Activated CD4-positive, alpha-beta memory T cell treated with anti-CD3 and anti-CD28 coated beads for 36 hours (primary cell): Measurements from ENCODE around the gene GATA2. TPM values are rescaled to one million over a fixed set of nuclear protein-coding genes. Genes with fewer than 3 reads are reported as not detected.
A peak's percentile ranks its signal among the peaks of the same experiment; 100 is the strongest.

Experiments
- CTCF ChIA-PET: fragments of 350-600 bp; sonication (Branson Sonifier 250); formaldehyde crosslinking; loops from one replicate; lab custom pipeline; 2021; ENCODE audit warnings: antibody characterized with exemption, inconsistent platforms; lab: Charles Lee
- POLR2A ChIA-PET: fragments of 350-600 bp; sonication (Branson Sonifier 250); formaldehyde crosslinking; loops from one replicate; lab custom pipeline; 2021; ENCODE audit warnings: antibody characterized with exemption; lab: Charles Lee
- DNase-seq: peaks from one replicate; pipeline ENCODE4 v3.0.0-alpha.2; 2020
- H3K27ac Mint-ChIP-seq: one replicate; pipeline ENCODE4 v1.8.0; 2021; ENCODE audit warnings: mixed read lengths
- H3K27me3 Mint-ChIP-seq: one replicate; pipeline ENCODE4 v1.8.0; 2021; ENCODE audit warnings: mixed read lengths
- H3K36me3 Mint-ChIP-seq: one replicate; pipeline ENCODE4 v1.8.0; 2021; ENCODE audit warnings: mixed read lengths
- H3K4me1 Mint-ChIP-seq: one replicate; pipeline ENCODE4 v1.8.0; 2021; ENCODE audit warnings: low read depth, mixed read lengths
- H3K4me3 Mint-ChIP-seq: one replicate; pipeline ENCODE4 v1.8.0; 2021; ENCODE audit warnings: mild to moderate bottlenecking, mixed read lengths
- H3K9me3 Mint-ChIP-seq: one replicate; pipeline ENCODE4 v1.8.0; 2021; ENCODE audit warnings: mixed read lengths
- intact Hi-C: fragments of 100-400 bp; cut with micrococcal nuclease; formaldehyde crosslinking; loops from one replicate; pipeline ENCODE4 v1.15.1; 2023
- total RNA-seq, 2 experiments: library from RNA; stranded (reverse); gene quantifications; one replicate each; pipeline ENCODE4 v1.2.3, GENCODE V29; 2021

GATA2 gene
- total RNA-seq, 2 experiments from 2014 or later, result not detected

GRCh38 chr3:128446821-128447220 lies 46.2 kb downstream of the GATA2 start:
- DNase-seq, result no peak
- Mint-ChIP-seq H3K4me3 (no peak overlapping the region), H3K27ac (peak overlapping the region; percentile 89), H3K9me3 (peaks cover 27% of the 10 kb centered on the region), H3K27me3 (no peaks in the 10 kb centered on the region), H3K4me1 (peaks cover 39% of the 10 kb centered on the region), H3K36me3 (peaks cover 10% of the 10 kb centered on the region)
- POLR2A ChIA-PET, result no interaction called here
- CTCF ChIA-PET, result interaction anchor here (0.9 kb wide), 1 partner anchor 171 kb away, joined by 3 read pairs; no protein-coding TSS in a partner anchor
- intact Hi-C loops, result loop anchor here (2.0 to 5.0 kb wide), 3 partner anchors 42 to 355 kb away; no protein-coding TSS in a partner anchor

GRCh38 chr3:128445357-128445756 lies 47.6 kb downstream of the GATA2 start:
- ChIA-PET POLR2A (no interaction called here), CTCF (no interaction called here)
- peaks cover 18% of the 10 kb centered on the region for H3K9me3 Mint-ChIP-seq
- no peak overlapping the region for H3K27ac Mint-ChIP-seq
- H3K27me3 Mint-ChIP-seq, result no peaks in the 10 kb centered on the region
- no peak for DNase-seq
- intact Hi-C loops, result loop anchor here (5.0 kb wide), 2 partner anchors 333 to 357 kb away; no protein-coding TSS in a partner anchor
- no peak overlapping the region for H3K4me3 Mint-ChIP-seq
- peaks cover 10% of the 10 kb centered on the region for H3K36me3 Mint-ChIP-seq
- peaks cover 31% of the 10 kb centered on the region for H3K4me1 Mint-ChIP-seq

- no peak overlapping the region for H3K27ac Mint-ChIP-seq
- CTCF ChIA-PET, result no interaction called here
- intact Hi-C loops, result no loop called here
These were observed 49.2 kb downstream of the GATA2 start for GRCh38 chr3:128443771-128444170.

GRCh38 chr3:128442949-128443348 lies 50.1 kb downstream of the GATA2 start:
- H3K4me3 Mint-ChIP-seq, result no peak overlapping the region
- intact Hi-C loops, result no loop called here
- POLR2A ChIA-PET, result no interaction called here
- peaks cover 10% of the 10 kb centered on the region for H3K9me3 Mint-ChIP-seq
- CTCF ChIA-PET, result no interaction called here
- peaks cover 11% of the 10 kb centered on the region for H3K27me3 Mint-ChIP-seq
- peaks cover 6% of the 10 kb centered on the region for H3K36me3 Mint-ChIP-seq
- no peak for DNase-seq
- peaks cover 14% of the 10 kb centered on the region for H3K4me1 Mint-ChIP-seq
- no peak overlapping the region for H3K27ac Mint-ChIP-seq

More at GRCh38 chr3:128443771-128444170, 49.2 kb downstream of the GATA2 start:
- Mint-ChIP-seq H3K9me3 (peaks cover 15% of the 10 kb centered on the region), H3K4me3 (no peak overlapping the region), H3K4me1 (peaks cover 21% of the 10 kb centered on the region), H3K27me3 (peaks cover 8% of the 10 kb centered on the region), H3K36me3 (peaks cover 10% of the 10 kb centered on the region)
- POLR2A ChIA-PET, result no interaction called here
- no peak for DNase-seq

GRCh38 chr3:128442070-128442469 lies 50.9 kb downstream of the GATA2 start:
- intact Hi-C loops, result no loop called here
- Mint-ChIP-seq H3K9me3 (peaks cover 4% of the 10 kb centered on the region), H3K27ac (no peak overlapping the region), H3K27me3 (peaks cover 11% of the 10 kb centered on the region), H3K4me3 (no peak overlapping the region), H3K4me1 (peaks cover 5% of the 10 kb centered on the region), H3K36me3 (peaks cover 3% of the 10 kb centered on the region)
- DNase-seq, result no peak
- ChIA-PET CTCF (no interaction called here), POLR2A (no interaction called here)

GRCh38 chr3:128439226-128439625 lies 53.8 kb downstream of the GATA2 start:
- no peak for DNase-seq
- H3K27me3 Mint-ChIP-seq, result peaks cover 21% of the 10 kb centered on the region
- no peaks in the 10 kb centered on the region for H3K9me3 Mint-ChIP-seq
- intact Hi-C loops, result no loop called here
- H3K4me1 Mint-ChIP-seq, result no peaks in the 10 kb centered on the region
- H3K36me3 Mint-ChIP-seq, result no peaks in the 10 kb centered on the region
- CTCF ChIA-PET, result no interaction called here
- no peak overlapping the region for H3K4me3 Mint-ChIP-seq
- H3K27ac Mint-ChIP-seq, result no peak overlapping the region
- POLR2A ChIA-PET, result no interaction called here

- Mint-ChIP-seq H3K27ac (no peak overlapping the region), H3K4me3 (no peak overlapping the region), H3K9me3 (no peaks in the 10 kb centered on the region), H3K36me3 (no peaks in the 10 kb centered on the region), H3K4me1 (no peaks in the 10 kb centered on the region), H3K27me3 (peaks cover 26% of the 10 kb centered on the region)
- no peak for DNase-seq
- intact Hi-C loops, result no loop called here
- ChIA-PET CTCF (interaction anchor here (1.1 to 2.1 kb wide), 3 partner anchors 44 to 170 kb away, joined by 3 to 6 read pairs (median 4); no protein-coding TSS in a partner anchor), POLR2A (no interaction called here)
These were observed 54.4 kb downstream of the GATA2 start for GRCh38 chr3:128438488-128439072.

GRCh38 chr3:128436214-128436613 lies 56.8 kb downstream of the GATA2 start:
- POLR2A ChIA-PET, result no interaction called here
- intact Hi-C loops, result no loop called here
- H3K27ac Mint-ChIP-seq, result no peak overlapping the region
- peaks cover 42% of the 10 kb centered on the region for H3K27me3 Mint-ChIP-seq
- no peak for DNase-seq
- H3K36me3 Mint-ChIP-seq, result no peaks in the 10 kb centered on the region
- CTCF ChIA-PET, result interaction anchor here (1.0 kb wide), 1 partner anchor 10 kb away, joined by 4 read pairs; no protein-coding TSS in a partner anchor
- H3K4me3 Mint-ChIP-seq, result no peak overlapping the region
- no peaks in the 10 kb centered on the region for H3K9me3 Mint-ChIP-seq
- peaks cover 12% of the 10 kb centered on the region for H3K4me1 Mint-ChIP-seq

- intact Hi-C loops, result no loop called here
- Mint-ChIP-seq H3K4me3 (no peak overlapping the region), H3K36me3 (no peaks in the 10 kb centered on the region), H3K4me1 (peaks cover 12% of the 10 kb centered on the region), H3K9me3 (no peaks in the 10 kb centered on the region), H3K27me3 (peaks cover 47% of the 10 kb centered on the region), H3K27ac (no peak overlapping the region)
- POLR2A ChIA-PET, result no interaction called here
- no peak for DNase-seq
- CTCF ChIA-PET, result interaction anchor here (1.0 kb wide), 1 partner anchor 9 kb away, joined by 4 read pairs; no protein-coding TSS in a partner anchor
These were observed 57.4 kb downstream of the GATA2 start for GRCh38 chr3:128435561-128435960.

GRCh38 chr3:128435058-128435457 lies 57.9 kb downstream of the GATA2 start:
- no peak overlapping the region for H3K27ac Mint-ChIP-seq
- H3K4me1 Mint-ChIP-seq, result peaks cover 12% of the 10 kb centered on the region
- no peak for DNase-seq
- H3K4me3 Mint-ChIP-seq, result no peak overlapping the region
- ChIA-PET CTCF (interaction anchor here (1.5 kb wide), 1 partner anchor 9 kb away, joined by 6 read pairs; no protein-coding TSS in a partner anchor), POLR2A (no interaction called here)
- intact Hi-C loops, result no loop called here
- no peaks in the 10 kb centered on the region for H3K9me3 Mint-ChIP-seq
- peaks cover 50% of the 10 kb centered on the region for H3K27me3 Mint-ChIP-seq
- H3K36me3 Mint-ChIP-seq, result no peaks in the 10 kb centered on the region

- Mint-ChIP-seq H3K27me3 (peaks cover 48% of the 10 kb centered on the region), H3K4me3 (no peak overlapping the region), H3K27ac (no peak overlapping the region), H3K36me3 (no peaks in the 10 kb centered on the region), H3K9me3 (no peaks in the 10 kb centered on the region), H3K4me1 (peaks cover 12% of the 10 kb centered on the region)
- intact Hi-C loops, result no loop called here
- POLR2A ChIA-PET, result no interaction called here
- CTCF ChIA-PET, result interaction anchor here (0.8 to 1.5 kb wide), 2 partner anchors 9 to 11 kb away, joined by 3 to 6 read pairs; no protein-coding TSS in a partner anchor
- DNase-seq, result no peak
These were observed 58.5 kb downstream of the GATA2 start for GRCh38 chr3:128434524-128434923.

GRCh38 chr3:128433837-128434165 lies 59.2 kb downstream of the GATA2 start:
- no peak overlapping the region for H3K27ac Mint-ChIP-seq
- intact Hi-C loops, result no loop called here
- DNase-seq, result no peak
- H3K9me3 Mint-ChIP-seq, result no peaks in the 10 kb centered on the region
- CTCF ChIA-PET, result interaction anchor here (0.8 to 1.5 kb wide), 2 partner anchors 8 to 10 kb away, joined by 3 to 6 read pairs; no protein-coding TSS in a partner anchor
- H3K27me3 Mint-ChIP-seq, result peaks cover 46% of the 10 kb centered on the region
- peaks cover 12% of the 10 kb centered on the region for H3K4me1 Mint-ChIP-seq
- POLR2A ChIA-PET, result no interaction called here
- no peaks in the 10 kb centered on the region for H3K36me3 Mint-ChIP-seq
- H3K4me3 Mint-ChIP-seq, result no peak overlapping the region
